Mucosa of descending colon (tissue), 3 donors: ENCODE data around the gene LETMD1. TPM values are rescaled to one million over a fixed set of nuclear protein-coding genes. Genes with fewer than 3 reads are reported as not detected.
A peak's percentile ranks its signal among the peaks of the same experiment; 100 is the strongest.

Experiments
- ATAC-seq: fragments of 200-7000 bp; cut with Tn5 transposase; one replicate; pipeline ENCODE4 v1.9.1; 2020; ENCODE audit warnings: mild to moderate bottlenecking, moderate library complexity
- DNase-seq, 3 donors: peaks; one replicate each; pipeline ENCODE4 v3.0.0-alpha.2; 2020
- H3K36me3 ChIP-seq: fragments of 200-600 bp; one replicate; pipeline ENCODE4 v1.8.0; 2021; ENCODE audit warnings: low read depth, mild to moderate bottlenecking
- H3K4me1 ChIP-seq: fragments of 200-600 bp; one replicate; pipeline ENCODE4 v1.8.0; 2021; ENCODE audit warnings: low read depth, mild to moderate bottlenecking
- H3K4me3 ChIP-seq: fragments of 200-600 bp; one replicate; pipeline ENCODE4 v1.8.0; 2021; ENCODE audit warnings: mild to moderate bottlenecking
- H3K9me3 ChIP-seq: fragments of 200-600 bp; one replicate; pipeline ENCODE4 v1.8.0; 2021; ENCODE audit warnings: mild to moderate bottlenecking
- intact Hi-C, 2 donors: fragments of 100-400 bp; cut with DNase I in 1 of 2; cut with micrococcal nuclease in 1 of 2; formaldehyde crosslinking; loops; one replicate each; pipeline versions ENCODE4 v1.11.0 to v1.11.1; 2022; cut with DNase I, micrococcal nuclease
- total RNA-seq, 3 donors: library from RNA; stranded (reverse); fragmentation: NEBNext Ultra II Directional in 2 of 3; extraction: Animal tissue kit (Norgen Biotek cat#: 25700) in 2 of 3; gene quantifications; one replicate each; pipeline versions ENCODE4 v1.2.1 to v1.2.4, GENCODE V29; 2021 to 2023
- TF ChIP-seq, protein P1 (sequence below): fragments of 200-600 bp; IDR thresholded peaks from one replicate; pipeline ENCODE4 v1.8.0; 2022; ENCODE audit warnings: antibody characterized with exemption, mild to moderate bottlenecking
- donor health status: DM: no; HTN: no; CAD: no; lungs with moderate emphysema.
- donor health status: DM: no; HTN: no; CAD: no.
- donor health status: DM: no; HTN: yes; CAD: no.

The LETMD1 gene
- total RNA-seq, 3 donors from 2014 or later, result 67.4 to 74.2 (median 72.7) TPM

- H3K36me3 ChIP-seq, result no peaks in the 10 kb centered on the region
- TF ChIP-seq, protein P1, sequence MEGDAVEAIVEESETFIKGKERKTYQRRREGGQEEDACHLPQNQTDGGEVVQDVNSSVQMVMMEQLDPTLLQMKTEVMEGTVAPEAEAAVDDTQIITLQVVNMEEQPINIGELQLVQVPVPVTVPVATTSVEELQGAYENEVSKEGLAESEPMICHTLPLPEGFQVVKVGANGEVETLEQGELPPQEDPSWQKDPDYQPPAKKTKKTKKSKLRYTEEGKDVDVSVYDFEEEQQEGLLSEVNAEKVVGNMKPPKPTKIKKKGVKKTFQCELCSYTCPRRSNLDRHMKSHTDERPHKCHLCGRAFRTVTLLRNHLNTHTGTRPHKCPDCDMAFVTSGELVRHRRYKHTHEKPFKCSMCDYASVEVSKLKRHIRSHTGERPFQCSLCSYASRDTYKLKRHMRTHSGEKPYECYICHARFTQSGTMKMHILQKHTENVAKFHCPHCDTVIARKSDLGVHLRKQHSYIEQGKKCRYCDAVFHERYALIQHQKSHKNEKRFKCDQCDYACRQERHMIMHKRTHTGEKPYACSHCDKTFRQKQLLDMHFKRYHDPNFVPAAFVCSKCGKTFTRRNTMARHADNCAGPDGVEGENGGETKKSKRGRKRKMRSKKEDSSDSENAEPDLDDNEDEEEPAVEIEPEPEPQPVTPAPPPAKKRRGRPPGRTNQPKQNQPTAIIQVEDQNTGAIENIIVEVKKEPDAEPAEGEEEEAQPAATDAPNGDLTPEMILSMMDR, result no peak
- intact Hi-C loops, result no loop called here
- H3K4me1 ChIP-seq, result no peaks in the 10 kb centered on the region
- no peak for DNase-seq
- no peak overlapping the region for H3K4me3 ChIP-seq
- no peak for ATAC-seq
- no peaks in the 10 kb centered on the region for H3K9me3 ChIP-seq
Measured at GRCh38 chr12:51059086-51059485, 11.0 kb downstream of the LETMD1 start.

DNA sequence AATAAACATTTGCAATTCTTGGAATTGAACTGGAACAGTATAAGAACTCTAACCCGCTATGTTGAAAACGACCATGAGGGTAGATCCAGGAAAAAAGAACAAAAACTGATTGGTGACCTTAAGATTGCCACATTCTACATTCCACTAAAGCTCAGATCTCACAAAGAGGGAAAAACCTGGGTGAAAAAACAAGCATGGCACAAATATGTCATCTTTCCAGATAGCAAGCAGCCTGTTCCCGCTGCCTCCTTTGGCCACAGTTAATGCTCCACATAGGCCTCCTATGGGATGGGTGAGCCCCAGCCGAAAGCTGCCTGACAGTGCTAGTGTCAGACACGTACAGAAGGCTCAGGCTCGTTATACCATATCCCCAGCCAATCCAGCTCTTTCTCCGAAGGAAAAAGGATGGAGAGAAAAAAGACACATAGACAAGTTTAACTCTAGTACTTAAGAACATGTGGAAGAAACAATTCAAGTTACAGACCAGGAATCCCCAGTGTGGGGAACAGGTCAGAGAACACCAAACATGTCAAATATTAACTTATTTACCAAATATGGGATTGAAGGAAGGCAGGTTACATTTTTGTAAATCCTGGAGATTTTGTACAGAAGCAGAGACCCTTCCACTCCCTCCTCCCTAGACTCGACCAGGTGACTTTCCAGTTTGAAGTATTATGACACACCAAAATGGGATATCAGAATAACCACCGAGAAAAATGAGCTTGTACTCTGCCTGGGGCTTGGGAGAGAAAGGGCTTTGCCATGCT lies 14.7 kb downstream of the LETMD1 start:
- Histone ChIP-seq H3K36me3 (peaks cover 10% of the 10 kb centered on the region), H3K9me3 (no peaks in the 10 kb centered on the region), H3K4me1 (no peaks in the 10 kb centered on the region), H3K4me3 (no peak overlapping the region)
- TF ChIP-seq, protein P1, result no peak
- DNase-seq, result no peak
- intact Hi-C loops, result no loop called here
- no peak for ATAC-seq

GRCh38 chr12:51065530-51065929 lies 17.4 kb downstream of the LETMD1 start:
- ATAC-seq (peak; percentile 53), DNase-seq (no peak)
- Histone ChIP-seq H3K9me3 (no peaks in the 10 kb centered on the region), H3K4me1 (no peaks in the 10 kb centered on the region), H3K36me3 (peaks cover 10% of the 10 kb centered on the region), H3K4me3 (no peak overlapping the region)
- TF ChIP-seq, protein P1, result no peak
- intact Hi-C loops, result no loop called here

GRCh38 chr12:51067229-51067628 lies 19.1 kb downstream of the LETMD1 start:
- H3K4me3 ChIP-seq, result no peak overlapping the region
- peaks cover 10% of the 10 kb centered on the region for H3K36me3 ChIP-seq
- intact Hi-C loops, result no loop called here
- no peaks in the 10 kb centered on the region for H3K4me1 ChIP-seq
- no peak for ATAC-seq
- TF ChIP-seq, protein P1, result no peak
- no peak for DNase-seq
- no peaks in the 10 kb centered on the region for H3K9me3 ChIP-seq

DNA sequence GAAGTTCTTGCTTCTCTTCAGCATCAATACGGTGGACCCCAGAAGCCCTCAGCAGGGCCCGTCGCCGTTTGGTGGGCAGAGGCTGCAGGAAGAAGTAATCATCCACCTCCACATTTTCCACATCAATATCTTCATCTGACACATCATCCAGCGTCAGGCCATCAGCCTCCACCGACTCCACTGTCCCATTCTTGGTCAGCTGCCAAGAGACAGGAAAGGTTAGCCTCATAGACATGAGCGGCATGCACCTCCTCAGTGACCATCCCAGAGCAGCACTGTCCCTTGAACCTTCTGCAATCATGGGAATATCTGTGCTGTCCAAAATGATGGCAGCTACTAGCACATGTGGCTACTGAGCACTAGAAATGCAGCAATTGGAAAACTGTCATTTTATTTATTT lies 19.6 kb downstream of the LETMD1 start:
- H3K9me3 ChIP-seq, result no peaks in the 10 kb centered on the region
- no peak overlapping the region for H3K4me3 ChIP-seq
- TF ChIP-seq, protein P1, result no peak
- ATAC-seq, result no peak
- intact Hi-C loops, result no loop called here
- H3K4me1 ChIP-seq, result no peaks in the 10 kb centered on the region
- DNase-seq, result no peak
- peaks cover 10% of the 10 kb centered on the region for H3K36me3 ChIP-seq

GRCh38 chr12:51070004-51070403 lies 21.9 kb downstream of the LETMD1 start:
- DNase-seq, result no peak
- no peak for ATAC-seq
- H3K9me3 ChIP-seq, result no peaks in the 10 kb centered on the region
- no peaks in the 10 kb centered on the region for H3K4me1 ChIP-seq
- intact Hi-C loops, result no loop called here
- no peak overlapping the region for H3K4me3 ChIP-seq
- H3K36me3 ChIP-seq, result peaks cover 10% of the 10 kb centered on the region
- TF ChIP-seq, protein P1, result no peak
